Right forelimb (tissue), 1 donor: Measurements from ENCODE around the gene NOLC1.

Experiments
- DNase-seq: peaks from one replicate; pipeline ENCODE4 v3.0.0-alpha.2; 2018

NOLC1 gene

DNA sequence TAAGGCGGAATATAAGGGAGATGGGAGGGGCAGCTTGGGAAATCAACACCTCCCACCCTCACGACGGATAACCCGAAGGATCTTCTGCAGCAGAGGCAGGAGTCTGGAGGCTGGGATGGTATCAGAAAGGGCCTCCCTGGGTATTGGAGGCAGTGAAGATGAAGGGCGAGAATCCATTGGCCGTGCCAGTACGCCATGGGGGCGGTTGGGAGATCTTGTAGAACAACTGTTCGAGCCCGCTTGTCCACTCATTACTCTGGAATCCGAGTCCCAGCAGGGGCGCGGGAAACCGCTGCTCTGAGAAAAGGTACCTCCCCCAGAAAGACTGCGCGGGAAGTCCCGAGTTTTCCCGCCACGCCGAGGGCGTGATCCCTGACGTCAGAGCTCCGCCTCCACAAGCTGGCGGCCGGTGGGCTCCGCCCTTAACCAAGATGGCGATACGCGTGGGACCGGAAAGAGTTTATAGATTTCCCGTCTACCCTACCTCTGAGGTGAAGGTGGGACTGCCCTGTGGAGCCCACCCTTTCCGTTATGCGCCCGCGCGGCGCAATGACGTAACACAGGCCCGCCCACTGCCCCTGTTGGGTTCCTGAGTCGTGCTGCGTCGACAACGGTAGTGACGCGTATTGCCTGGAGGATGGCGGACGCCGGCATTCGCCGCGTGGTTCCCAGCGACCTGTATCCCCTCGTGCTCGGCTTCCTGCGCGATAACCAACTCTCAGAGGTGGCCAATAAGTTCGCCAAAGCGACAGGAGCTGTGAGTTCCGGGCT, at the start of gene NOLC1:
TSS of gene NOLC1 (plus strand) at position 616 of the 771 bp plus-strand sequence. CDS start at position 638, 22 bp downstream.
- DNase-seq: peak; percentile 100

DNA sequence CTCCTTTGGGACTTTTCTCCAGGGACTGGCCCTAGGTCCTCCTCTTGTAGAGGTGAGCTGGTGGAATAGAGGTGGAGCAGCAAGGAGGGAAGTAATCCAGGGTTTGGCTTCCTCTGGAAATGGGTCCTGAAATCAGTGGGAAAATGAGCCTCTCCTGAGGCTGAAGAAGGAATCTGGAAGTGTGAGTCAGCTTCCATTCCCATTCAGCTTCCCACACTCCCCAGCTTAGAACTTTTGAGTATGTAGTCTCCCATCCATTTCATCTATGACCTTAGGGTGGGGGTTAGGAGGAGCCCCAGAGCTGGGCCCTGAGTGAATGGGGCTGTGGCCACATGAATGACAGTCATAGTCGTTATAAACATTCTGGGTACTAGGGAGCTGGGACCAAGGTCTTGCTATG, 49.8 kb upstream of the NOLC1 start:
- no peak for DNase-seq

DNA sequence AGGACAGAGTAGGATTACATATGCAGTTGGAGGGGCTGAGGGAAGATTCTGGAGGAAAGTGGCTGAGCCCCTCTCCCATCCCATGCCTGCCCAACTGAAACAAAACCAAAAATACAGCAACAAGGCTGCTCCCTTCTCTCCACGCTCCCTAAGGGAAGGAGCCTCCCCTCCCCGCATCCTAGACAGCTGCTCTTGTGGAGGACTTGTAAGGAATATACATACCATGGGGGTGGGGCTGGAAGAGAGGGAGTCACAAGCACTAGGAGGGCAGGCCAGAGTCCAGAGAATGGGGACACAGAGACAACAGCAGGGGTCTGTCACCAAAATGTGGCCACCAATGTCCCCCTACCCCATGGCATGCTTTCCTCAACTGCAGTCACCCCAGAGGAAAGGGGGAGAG, 45.2 kb upstream of the NOLC1 start:
- no peak for DNase-seq

DNA sequence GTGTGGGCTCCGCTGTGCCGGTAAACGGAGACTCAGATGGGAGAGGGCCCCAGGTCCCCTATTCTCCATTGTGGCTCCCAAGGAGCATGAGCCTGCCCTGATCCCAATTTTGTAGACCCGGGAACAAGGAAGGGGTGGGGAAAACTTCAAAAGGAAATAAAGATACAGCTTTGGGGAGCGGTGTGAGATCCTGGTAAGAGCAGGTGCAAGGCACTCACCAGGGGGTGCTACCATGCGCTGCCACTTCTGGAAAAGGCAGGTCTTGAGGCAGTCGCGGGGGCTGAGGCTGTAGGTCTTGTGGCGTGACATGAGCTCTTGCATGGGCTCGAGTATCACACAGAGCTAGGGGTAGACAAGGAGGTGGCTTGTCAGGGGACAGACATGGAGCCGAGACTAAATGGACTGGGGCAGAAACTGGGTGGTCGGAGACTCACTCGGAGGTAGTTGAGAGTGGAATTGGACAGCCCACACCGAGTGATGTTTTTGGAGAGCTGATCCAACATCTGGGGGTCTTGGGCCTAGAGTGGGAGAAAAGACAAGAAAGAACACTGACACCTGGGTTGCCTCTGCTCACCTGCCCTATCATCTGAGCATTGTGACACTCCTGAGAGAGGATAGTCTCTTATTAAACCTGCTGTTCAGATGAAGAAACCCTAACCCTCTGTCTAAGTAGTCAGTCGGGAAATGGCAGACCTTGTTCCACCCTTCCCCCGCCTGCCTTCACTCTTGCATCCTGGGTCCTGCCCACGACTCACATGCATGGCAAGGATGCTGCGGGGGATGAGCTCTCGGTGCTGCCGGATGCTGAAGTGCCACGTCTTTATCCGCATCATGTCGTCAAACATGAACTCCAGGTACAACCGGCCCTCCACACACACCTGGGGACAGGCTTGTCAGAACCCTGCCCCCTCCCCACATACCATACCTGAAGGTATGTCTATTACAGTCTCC, 42.7 kb upstream of the NOLC1 start:
- DNase-seq: no peak

DNA sequence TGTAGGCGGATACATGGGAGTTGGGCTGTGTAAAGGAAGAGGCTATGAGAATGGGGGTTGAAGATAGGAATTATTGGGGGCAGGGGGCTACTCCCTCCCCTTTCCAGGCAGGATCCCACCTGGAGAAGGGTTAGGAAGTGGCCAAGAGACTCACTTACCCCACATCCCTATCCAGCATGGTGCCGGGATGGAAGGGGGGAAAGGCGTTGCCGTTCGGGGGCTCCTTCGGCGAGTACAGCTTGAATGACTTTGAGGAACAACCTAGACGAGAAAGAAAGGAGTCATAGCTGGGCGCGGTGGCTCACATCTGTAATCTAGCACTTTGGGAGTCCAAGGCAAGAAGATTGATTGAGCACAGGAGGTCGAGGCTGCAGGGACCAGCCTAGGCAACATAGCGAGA, 40.9 kb upstream of the NOLC1 start:
- no peak for DNase-seq

DNA sequence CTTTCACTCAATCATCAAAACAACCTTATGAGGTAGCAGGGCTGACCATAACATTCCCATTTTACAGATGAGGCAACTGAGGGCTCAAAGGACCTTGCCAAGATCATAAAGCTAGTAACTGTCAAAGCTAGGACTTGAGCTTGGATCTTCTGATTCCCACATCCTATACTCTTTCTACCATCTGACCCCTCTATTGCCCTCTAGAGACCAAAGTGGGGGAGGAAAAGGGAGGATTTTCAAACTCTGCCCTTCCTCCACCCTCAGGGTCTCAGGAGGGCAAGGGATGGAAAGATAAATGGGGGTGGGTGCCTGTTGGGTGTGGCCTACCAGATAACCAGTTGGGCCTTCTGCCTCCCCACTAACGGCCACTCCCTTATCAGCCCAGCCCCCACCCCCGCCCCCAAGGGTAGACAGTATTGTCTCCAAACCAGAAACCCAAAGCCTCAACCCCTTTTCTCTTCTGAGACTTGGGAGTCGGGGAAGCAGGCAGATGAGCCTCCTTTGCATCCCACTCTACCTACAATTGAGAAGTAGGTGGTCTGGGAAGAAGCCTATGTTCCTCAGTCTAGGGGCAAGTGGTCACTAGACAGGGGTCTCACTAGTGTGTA, 39.9 kb upstream of the NOLC1 start:
- DNase-seq: no peak

DNA sequence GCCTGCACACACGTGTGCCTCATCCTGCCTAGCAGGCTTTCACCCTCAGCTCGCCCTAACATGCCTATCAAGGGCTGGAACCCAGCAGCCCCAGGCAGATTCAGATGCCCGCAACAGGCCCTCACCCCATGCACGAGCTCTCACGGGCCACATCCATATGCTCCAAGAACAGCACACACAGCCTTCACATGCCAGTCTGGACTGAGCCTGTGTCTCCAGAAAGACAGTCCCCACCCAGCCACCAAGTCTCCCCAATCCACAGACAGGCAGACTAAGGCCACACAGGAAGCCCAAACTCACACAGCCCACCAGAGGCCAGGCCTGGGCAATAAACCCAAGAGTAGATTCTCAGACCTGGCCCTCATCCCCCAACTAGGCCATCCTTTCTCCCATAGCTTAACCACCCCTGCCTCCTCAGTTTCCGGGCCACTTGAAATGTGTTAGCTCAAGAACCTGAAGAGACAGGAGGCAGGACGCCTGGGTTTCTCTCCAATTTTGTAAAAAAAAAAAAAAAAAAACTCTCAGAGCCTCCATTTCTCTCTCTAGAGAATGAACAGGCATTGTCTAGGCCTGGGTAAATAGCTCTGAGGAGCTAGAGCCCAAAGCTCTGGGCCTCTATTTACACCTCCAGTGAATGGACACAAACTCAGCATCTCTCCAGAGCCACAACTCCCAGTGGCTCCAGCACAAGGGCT, 38.8 kb upstream of the NOLC1 start:
- DNase-seq: peak; percentile 42

DNA sequence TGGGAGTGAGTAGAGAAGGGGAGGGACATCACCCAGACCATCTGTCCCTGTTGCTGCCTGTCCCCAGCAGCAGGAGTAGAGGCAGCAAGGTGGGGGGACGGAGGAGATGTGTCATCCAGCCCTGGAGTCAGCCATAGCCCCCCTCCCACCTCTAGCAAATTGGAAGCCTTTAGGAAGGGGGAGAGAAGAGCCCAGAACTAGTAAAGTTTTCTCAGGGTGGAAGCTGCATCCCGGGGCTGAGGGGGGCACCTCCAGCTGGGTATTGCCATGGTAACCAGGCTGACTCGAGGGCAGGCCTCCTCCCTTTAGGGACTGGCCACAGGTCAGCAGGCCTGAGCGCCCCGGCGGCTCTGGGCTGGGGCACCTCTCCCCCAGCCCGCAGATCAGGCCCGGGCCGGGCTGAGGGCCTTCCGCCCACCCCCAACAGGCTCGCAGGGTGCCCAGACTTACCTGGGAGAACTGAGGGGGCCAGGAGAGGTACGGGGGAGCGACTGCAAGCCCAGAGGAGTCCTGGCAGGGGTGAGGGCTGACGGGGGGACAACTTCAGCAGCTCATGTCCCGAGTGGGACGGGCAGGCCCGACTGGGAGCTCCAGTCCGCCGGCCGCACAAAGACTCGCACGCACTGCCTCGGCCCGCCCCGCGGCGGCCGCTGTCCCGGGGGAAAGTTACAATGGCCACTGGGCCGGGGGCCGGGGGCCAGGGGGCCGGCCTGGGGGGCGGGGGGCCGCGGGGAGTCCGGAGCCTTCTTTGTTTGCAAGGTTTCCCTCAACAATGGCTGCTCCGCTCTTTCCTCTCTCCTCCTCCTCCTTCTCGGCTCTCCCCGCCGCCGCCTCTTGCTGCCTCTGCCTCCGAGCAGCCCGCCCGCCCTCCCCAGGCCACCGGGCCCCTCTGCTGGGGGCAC, 38.0 kb upstream of the NOLC1 start:
- no peak for DNase-seq

DNA sequence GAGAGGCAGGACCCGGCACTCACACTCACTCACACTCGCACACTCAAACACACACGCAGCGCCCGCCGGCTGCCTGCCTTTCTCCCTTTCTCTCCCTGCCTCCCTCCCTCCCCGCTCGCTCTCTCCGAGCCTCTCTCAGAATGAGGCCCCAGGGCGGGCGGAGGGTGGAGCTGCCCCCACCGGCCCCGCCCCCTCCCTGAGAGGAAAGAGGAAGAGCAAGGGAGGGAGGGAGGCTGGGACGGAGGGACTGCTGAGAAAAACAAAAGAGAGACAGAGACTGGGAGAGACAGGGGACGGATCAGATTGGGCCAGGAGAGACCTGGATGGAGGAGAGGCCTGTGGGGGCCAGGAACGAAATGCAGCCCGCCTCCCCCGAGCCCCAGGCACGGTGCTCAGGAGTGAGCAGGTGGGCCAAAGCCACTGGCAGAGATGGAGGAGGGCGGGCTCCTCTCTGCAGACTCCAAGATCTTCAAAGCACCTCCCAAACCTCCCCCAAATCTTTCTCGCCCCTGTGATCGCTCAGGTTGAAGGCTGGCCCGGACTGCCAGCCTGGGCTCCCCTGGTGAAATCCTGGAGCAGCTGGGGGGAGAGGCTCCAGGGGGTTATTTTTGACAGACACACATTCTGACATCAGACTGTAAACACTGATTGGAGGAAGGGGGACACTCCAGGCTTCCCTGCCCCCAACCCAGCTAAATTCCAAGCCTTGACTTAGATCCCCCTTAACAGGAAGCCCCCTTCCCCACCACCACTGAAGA, 37.1 kb upstream of the NOLC1 start:
- DNase-seq: peak; percentile 94

DNA sequence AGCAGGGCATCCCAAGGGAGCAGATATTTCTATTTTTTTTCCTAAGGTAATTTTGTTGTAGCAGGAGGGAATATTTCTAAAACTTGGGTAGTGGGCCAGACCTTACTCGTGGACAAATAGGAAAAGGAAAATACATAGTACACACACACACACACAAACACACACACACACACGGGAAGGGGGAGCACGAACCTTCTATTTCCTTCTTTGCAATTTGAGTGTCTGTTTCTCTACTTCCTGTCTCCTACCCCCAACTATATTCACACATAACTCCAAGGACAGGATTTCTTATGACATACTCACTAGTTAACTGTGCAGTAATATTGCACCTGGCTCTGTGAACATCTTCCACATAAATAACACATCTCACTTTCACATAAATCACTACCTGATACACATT, 36.4 kb upstream of the NOLC1 start:
- DNase-seq: no peak

DNA sequence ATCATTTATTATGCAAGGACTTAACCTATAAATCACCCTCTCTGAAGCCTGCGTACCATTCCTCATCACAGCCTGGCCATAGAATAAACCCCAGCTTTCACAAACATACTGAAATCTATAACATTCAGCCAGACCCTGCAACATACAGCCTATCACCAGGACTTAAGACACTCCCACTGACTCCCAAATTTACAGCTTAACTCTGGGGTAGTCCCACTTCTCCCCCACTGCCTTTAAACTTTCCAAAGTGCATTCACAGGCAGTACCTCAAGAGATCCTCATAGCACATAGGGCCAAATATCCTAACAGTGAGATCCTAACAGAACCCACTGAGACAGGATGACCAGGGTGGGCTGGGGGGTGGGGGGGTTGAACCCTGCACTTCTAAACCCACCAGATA, 35.5 kb upstream of the NOLC1 start:
- DNase-seq: no peak

DNA sequence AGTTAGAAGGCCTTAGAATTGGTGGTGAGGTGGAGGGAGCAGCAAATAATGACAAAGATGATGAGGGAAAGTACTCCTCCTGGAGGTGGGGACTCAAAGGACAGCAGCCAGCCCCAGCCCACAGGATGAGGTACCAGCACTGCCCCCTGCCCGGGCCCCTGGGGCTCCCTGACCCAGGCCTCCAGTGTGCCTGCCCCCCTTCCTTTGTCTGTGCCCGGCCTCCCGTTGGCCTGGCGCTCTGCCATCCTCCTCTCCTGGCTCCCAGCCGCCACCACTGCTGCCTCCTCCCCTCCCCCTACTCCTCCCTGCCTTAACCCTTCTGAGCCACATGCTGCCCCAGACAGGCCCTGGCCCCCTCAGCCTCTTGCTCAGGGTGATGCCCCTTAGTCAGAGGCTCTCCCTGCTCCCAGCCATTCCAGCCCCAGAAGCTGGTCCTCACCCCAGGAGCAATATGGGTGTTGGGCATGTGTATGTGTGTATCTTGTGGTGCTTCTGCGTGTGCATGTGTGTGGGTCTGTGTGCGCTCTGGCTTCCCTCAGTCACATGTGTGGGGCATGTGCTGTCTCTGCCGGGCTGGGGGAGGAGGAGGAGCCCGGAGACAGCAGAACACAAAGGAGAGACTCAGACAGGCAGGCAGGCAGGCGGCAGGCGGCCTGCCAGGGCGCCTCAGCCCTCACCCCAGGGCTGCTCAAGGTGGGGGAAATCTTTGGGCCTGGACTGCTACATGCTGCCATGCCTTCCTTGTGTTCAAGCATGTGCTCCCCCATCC, 34.6 kb upstream of the NOLC1 start:
- DNase-seq: peak; percentile 89

DNA sequence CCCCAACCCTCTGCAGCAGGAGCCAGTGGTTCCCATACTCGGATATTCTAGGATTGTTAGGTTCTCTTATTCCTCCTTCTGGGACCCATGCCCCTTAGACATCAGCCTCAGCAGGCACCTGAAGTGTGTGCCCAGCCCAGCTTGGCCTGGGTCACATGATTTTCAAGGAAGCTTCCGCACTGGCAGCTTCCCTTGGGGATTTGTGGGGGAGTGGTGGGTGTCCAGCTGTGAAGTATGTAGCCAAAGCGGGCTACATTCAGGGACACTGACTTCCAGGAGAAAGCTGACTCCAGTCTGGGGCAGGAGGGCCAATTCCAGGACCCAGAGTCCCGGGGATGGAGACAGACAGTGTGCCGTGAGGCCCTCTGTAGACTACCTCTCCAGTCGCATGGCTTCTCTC, 33.3 kb upstream of the NOLC1 start:
- no peak for DNase-seq

DNA sequence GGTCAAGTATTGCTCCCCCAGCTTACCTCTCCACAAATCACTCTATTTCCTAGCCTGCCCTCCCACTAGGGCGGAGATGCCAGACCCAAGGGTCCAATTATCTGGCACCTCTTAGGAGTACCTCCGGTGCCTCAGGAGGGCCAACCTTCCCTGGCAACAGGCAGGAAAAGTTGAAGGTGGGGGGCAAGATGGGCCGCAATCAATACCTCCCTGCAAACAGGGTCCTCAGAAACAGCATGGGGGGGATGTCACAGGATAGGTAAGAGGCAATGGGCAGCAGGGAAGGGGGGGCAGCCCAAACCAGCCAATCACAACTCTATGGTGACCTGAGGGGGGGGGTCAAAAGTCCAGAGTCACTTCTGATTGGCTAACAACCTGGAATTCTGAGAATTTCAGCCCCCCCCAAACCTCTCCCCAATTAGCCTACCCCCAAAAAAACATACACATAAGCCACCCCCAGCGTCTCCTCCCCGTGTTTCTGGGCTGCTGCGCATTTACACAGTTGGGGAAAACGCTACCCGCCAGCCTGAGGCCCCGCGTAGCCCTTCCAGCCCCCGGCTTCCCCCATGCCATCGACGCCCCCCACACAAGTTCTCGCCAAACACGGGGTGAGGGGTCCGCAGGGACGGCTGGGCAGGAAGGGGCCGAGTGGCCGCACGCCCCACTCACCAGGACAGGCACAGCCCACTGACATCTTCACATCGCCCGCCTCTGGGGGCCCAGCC, 32.6 kb upstream of the NOLC1 start:
- peak; percentile 75 for DNase-seq

DNA sequence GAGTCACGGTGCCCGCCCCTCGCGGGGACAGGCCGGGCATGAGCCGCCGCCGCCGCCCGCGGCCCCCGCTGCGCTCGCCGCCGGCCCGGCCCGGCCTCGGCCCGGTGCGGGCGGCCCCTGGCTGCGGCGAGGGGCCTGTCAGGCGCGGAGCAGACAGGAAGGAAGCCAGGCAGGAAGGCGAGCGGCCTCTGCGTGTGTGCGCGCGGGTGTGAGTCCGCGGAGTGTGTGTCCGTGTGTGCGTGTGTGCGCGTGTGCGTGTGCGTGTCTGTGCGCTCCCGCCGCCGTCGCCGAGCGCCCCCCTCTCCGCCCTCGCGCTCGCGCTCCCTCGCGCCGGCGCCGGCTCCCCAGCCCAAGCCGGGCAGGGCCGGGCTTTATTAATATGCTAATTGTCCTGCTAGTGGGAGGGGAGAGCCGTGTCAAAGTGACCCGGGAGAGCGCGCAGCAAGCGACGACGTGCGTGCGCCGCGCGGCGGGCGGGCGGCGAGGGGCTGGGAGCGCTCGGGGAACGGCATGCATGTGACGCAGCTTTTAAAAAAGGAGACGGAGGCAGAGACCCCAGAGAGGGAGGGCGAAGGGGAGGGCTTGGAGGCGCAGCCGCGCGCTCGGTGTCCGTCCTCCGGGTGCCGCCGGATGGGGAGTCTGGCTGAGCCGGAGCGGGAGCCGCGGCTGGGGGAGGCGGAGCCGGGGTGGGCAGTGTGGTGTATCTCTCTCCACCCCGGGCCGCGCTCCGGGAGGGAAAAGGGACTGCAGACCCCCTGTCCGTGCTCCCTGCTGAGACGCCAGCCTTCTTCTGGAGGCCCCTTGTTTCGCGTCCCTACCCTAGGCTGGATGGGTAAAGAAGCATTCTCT, 31.8 kb upstream of the NOLC1 start, which contains the start of gene LDB1:
TSS of gene LDB1 (minus strand) at position 227 of the 849 bp plus-strand sequence. CDS start 258 bp downstream, outside the sequence.
- peak; percentile 90 for DNase-seq

DNA sequence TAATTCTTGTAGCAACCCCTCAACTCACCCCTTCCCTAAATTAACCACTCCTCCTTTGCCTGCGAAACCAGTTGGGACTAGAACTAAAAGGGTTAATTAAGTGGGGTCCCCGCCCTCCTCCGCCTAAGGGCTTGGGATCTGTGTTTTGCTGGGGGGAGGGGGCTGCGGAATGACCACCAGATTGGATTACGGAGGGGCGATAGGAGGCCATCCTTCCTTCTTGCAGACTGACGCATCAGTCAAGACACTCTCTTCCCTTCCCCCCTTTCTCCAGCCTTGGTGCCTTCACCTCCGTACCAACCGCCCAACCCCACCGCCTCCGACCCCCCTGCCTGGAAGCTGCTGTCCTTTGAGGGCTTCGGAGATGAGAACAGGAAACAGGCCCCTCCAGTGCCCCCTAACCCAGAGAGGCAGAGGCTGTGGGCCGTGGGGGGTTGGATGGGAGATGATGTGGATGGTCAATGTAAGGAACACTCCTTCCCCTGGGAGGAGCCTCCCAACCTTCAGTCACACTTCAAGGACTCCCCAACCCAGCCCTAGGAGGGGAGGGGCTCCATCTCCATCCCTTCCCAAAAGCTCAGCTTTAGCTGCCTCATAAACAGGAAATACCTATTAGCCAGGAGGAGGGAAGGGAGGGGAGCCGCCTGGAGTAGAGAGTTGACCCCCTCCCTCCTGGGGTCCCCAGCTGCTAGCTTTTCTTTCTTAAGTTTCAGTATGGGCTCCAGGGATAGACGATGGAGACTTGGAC, 31.0 kb upstream of the NOLC1 start:
- DNase-seq: peak; percentile 82

DNA sequence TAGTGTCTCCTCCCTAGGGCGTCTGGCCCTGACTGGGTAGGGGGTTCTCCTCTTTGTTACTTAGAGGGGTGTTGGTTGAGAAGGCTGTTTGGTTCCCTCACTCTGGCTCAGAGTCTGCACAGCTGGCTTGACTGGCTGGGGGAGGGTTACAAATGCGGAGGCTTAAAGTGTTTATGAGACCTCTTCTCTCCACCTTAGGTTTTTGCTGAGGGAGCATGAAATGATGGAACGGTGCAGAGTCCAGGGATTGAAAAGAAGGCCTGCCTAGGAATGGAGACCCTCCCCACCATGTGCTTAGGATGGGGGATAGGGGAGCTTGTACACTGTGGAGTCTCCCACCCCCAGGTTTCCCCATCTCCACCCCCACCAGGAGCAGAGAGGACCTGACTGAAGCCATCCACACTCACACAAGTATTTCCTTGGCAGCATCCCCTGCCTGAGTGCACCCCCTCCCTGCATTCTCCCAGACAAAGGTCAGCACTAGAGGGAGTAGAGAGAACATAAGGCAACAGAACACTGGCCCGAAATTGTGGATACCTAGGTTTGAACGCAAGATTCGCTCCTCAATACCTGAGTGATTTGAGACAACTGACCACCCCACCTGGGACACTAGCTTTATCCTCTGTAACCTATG, 30.3 kb upstream of the NOLC1 start:
- DNase-seq: no peak
